Measurements from ENCODE around the gene NCBP3. TPM values are rescaled to one million over a fixed set of nuclear protein-coding genes. Genes with fewer than 3 reads are reported as not detected.
A peak's percentile ranks its signal among the peaks of the same experiment; 100 is the strongest.

NCBP3 gene
- total RNA-seq, 1 donor: 21.4 TPM

- Histone ChIP-seq H3K27me3 (ENCODE audit: insufficient read depth, low read length) (no peaks in the 10 kb centered on the region), H3K4me1 (ENCODE audit: insufficient read depth, low read length) (peaks cover 38% of the 10 kb centered on the region), H3K9me3 (ENCODE audit: low read depth, low read length) (no peaks in the 10 kb centered on the region), H2AFZ (ENCODE audit: low read length) (peak overlapping the region; percentile 82), H3K4me3 (ENCODE audit: insufficient read depth, low read length) (peak overlapping the region; percentile 75), H4K20me1 (ENCODE audit: insufficient read depth, low read length) (no peaks in the 10 kb centered on the region), H3K79me2 (ENCODE audit: insufficient read depth, low read length) (peaks cover 10% of the 10 kb centered on the region), H3K4me2 (ENCODE audit: insufficient read depth, low read length) (peak overlapping the region; percentile 67), H3K36me3 (ENCODE audit: insufficient read depth, low read length) (no peaks in the 10 kb centered on the region), H3K27ac (ENCODE audit: low read depth, low read length) (no peak overlapping the region)
- no peak for DNase-seq (ENCODE audit: insufficient read length, low spot score, missing footprints)
- TF ChIP-seq CTCF (IDR thresholded peaks at IDR 0.05; ENCODE audit: extremely low read depth, low read depth, low read length): no peak
Measured at GRCh38 chr17:3893720-3894116, 47.7 kb upstream of the NCBP3 start.

DNA sequence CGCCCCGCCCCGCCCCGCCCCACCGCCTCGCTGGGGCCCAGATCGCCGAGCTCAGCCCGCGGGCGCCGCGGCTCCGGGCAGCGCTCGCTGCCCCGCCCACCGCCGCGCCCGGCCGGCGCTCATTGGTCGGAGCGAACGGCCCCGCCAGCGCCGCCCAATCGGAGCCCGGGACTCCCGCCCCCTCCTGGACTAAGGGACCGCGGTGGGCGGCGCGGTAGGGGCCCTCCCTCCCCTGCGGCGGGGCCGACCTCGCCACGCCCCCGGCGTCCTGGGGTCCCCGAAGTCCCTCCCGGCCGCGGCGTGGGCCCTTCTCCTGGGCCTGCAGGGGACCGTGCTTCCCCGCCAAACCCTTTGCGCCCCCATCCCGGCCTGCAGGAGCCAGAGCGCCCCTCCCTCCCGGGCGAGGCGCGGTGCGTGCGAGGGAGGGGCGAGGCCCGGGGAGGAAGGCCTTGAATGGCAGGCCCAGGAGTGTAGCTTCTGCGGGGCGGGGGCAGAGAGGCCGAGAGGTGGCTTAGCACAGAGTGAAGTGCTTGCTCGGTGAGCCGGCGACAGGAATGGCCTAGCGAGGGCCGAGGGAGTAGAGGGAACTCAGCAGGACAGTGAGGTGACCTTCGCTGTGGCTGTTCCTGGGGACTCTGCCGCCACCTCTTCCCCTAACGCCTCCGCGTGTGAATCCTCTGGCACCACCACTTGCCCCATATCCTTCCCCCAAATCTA is 47.1 kb upstream of the NCBP3 start, which contains the start of gene CAMKK1:
CAMKK1 (minus strand) TSS at position 51 of the 717 bp plus-strand sequence. CDS start 7,366 bp downstream, outside the sequence.
- peak within 1 kb of the TSS; percentile 43 for H3K27ac ChIP-seq (ENCODE audit: low read depth, low read length)
- H3K36me3 ChIP-seq (ENCODE audit: insufficient read depth, low read length): no peaks in the 10 kb centered on the region
- peak within 1 kb of the TSS; percentile 75 for H3K4me2 ChIP-seq (ENCODE audit: insufficient read depth, low read length)
- H3K9me3 ChIP-seq (ENCODE audit: low read depth, low read length): no peaks in the 10 kb centered on the region
- no peak for TF ChIP-seq CTCF (IDR thresholded peaks at IDR 0.05; ENCODE audit: extremely low read depth, low read depth, low read length)
- H2AFZ ChIP-seq (ENCODE audit: low read length): peak within 1 kb of the TSS; percentile 82
- H3K79me2 ChIP-seq (ENCODE audit: insufficient read depth, low read length): peaks cover 11% of the 10 kb centered on the region
- H3K27me3 ChIP-seq (ENCODE audit: insufficient read depth, low read length): no peaks in the 10 kb centered on the region
- H3K4me3 ChIP-seq (ENCODE audit: insufficient read depth, low read length): peak within 1 kb of the TSS; percentile 76
- H3K4me1 ChIP-seq (ENCODE audit: insufficient read depth, low read length): peaks cover 40% of the 10 kb centered on the region
- H4K20me1 ChIP-seq (ENCODE audit: insufficient read depth, low read length): no peaks in the 10 kb centered on the region
- peak; percentile 100 for DNase-seq (ENCODE audit: insufficient read length, low spot score, missing footprints)

GRCh38 chr17:3892095-3892998 is 46.3 kb upstream of the NCBP3 start:
- TF ChIP-seq CTCF (IDR thresholded peaks at IDR 0.05; ENCODE audit: extremely low read depth, low read depth, low read length): no peak
- H3K36me3 ChIP-seq (ENCODE audit: insufficient read depth, low read length): no peaks in the 10 kb centered on the region
- no peaks in the 10 kb centered on the region for H4K20me1 ChIP-seq (ENCODE audit: insufficient read depth, low read length)
- H3K79me2 ChIP-seq (ENCODE audit: insufficient read depth, low read length): peaks cover 19% of the 10 kb centered on the region
- peak; percentile 96 for DNase-seq (ENCODE audit: insufficient read length, low spot score, missing footprints)
- no peaks in the 10 kb centered on the region for H3K9me3 ChIP-seq (ENCODE audit: low read depth, low read length)
- peak overlapping the region; percentile 75 for H3K4me2 ChIP-seq (ENCODE audit: insufficient read depth, low read length)
- H3K4me1 ChIP-seq (ENCODE audit: insufficient read depth, low read length): peaks cover 46% of the 10 kb centered on the region
- H3K27me3 ChIP-seq (ENCODE audit: insufficient read depth, low read length): no peaks in the 10 kb centered on the region
- H3K27ac ChIP-seq (ENCODE audit: low read depth, low read length): peak overlapping the region; percentile 43
- H2AFZ ChIP-seq (ENCODE audit: low read length): no peak overlapping the region
- H3K4me3 ChIP-seq (ENCODE audit: insufficient read depth, low read length): peak overlapping the region; percentile 76

Data from osteoblast (primary cell).